ENCODE results near the gene RRAGD.
"Not testable (repeated sequence)": the region's sequence is repeated elsewhere in the genome, so short reads cannot be mapped to it uniquely, and the experiment has no call there.

Gene RRAGD

DNA sequence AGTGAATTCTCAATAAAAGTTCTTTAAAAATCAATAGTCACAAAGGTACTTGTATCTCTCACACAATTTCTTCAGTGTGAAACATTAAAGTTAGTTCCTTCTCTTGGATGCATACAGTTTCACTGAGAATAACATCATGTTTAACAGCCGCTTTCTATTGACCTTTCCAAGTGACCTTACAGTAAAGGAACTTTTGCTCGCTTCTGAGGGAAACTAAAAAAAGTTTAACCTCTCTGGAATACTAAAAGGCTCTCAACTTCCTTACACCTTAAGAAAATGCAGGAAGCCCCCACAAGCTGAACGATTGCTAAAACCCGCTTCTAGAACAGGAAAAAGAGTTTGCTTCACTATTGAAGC, 1.3 kb downstream of the RRAGD start:
- no peak for DNase-seq (ENCODE audit: insufficient read length)
- TF ChIP-seq POLR2AphosphoS5 (IDR thresholded peaks at IDR 0.05; ENCODE audit: low read depth, low read length) (no peak), POLR2A (IDR thresholded peaks at IDR 0.05; ENCODE audit: low read depth, low read length) (no peak), TAF1 (IDR thresholded peaks at IDR 0.05; ENCODE audit: borderline replicate concordance, low read depth, low read length) (no peak)
- no peak for FAIRE-seq

DNA sequence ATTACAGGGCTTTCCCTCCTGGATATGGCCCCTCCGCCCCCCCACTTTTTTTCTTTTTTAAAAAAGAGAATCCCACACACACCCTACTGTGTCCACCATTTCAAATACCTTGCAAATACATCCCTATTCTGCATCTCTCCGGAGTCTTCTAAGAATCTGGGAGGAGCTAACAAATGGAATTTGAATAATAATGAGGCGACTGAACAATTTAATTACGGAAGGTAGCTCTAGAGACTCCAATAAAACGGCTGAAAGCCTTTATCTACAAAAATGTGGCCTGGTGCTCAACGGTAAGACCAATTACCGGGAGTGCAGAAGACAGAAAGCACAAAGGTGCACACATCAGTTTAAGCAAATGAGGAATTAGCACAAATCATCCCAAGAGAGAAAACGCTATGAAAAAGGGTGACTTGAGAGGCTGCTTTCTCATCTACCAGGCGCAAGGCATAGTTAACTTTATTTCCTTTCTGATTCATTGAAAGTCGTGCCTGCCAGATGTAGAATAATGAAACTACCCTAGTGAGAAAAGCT, 1.8 kb downstream of the RRAGD start:
- no peak for TF ChIP-seq POLR2AphosphoS5 (IDR thresholded peaks at IDR 0.05; ENCODE audit: low read depth, low read length)
- TF ChIP-seq POLR2A (IDR thresholded peaks at IDR 0.05; ENCODE audit: low read depth, low read length) = no peak
- no peak for TF ChIP-seq TAF1 (IDR thresholded peaks at IDR 0.05; ENCODE audit: borderline replicate concordance, low read depth, low read length)
- DNase-seq (ENCODE audit: insufficient read length) (no peak), FAIRE-seq (peak; percentile 50)

DNA sequence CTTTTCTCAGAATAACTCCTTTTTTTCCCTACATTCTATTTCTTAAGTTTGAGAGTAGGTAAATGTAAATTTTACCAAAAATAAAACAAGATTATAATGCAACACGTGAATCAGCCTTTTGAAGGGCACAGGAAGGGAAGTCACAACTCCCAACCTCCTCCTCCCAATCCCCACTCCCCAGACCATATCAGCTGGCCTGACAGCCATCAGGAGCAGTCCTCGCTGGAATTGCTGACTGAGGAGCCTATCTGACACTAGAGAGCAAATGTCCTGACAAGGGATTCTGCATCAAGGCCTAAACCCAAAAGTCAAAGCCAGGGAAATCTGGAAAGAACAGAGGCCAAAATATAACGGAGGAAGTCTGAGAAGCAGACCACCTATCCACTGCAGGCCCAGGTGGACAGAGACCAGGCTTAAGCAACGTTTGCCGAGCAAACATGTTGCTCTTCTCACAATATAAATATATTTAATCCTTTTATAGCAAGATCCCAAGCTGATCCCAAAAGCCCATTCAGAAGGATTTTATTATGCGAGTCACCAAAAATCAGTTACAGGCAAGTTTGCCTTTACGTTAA, 2.5 kb downstream of the RRAGD start:
- TF ChIP-seq TAF1 (IDR thresholded peaks at IDR 0.05; ENCODE audit: borderline replicate concordance, low read depth, low read length) = no peak
- TF ChIP-seq POLR2A (IDR thresholded peaks at IDR 0.05; ENCODE audit: low read depth, low read length) = no peak
- TF ChIP-seq POLR2AphosphoS5 (IDR thresholded peaks at IDR 0.05; ENCODE audit: low read depth, low read length) = no peak
- FAIRE-seq (peak; percentile 42), DNase-seq (ENCODE audit: insufficient read length) (no peak)

DNA sequence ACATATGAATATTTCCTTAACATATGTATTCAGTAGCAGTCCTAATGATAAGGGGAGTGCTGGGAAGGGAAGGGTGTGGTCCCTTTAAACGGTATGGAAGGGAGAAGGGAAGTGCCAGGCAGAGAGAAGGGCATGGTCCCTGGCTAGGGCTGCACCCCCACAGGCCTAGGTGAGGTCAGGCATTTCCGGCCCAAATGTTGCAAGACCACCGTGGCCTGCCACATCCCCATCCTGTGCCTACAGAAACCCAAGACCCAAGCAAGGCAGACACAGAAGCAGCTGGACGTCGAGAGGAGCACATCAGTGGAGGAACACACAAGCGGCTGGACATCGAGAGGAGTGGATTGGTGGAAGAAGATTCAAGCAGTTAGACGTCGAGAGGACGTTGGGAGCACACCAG, 5.9 kb downstream of the RRAGD start:
- TF ChIP-seq POLR2AphosphoS5 (IDR thresholded peaks at IDR 0.05; ENCODE audit: low read depth, low read length) = no peak
- TF ChIP-seq POLR2A (IDR thresholded peaks at IDR 0.05; ENCODE audit: low read depth, low read length) = no peak
- no peak for TF ChIP-seq TAF1 (IDR thresholded peaks at IDR 0.05; ENCODE audit: borderline replicate concordance, low read depth, low read length)
- peak; percentile 33 for FAIRE-seq
- no peak for DNase-seq (ENCODE audit: insufficient read length)

DNA sequence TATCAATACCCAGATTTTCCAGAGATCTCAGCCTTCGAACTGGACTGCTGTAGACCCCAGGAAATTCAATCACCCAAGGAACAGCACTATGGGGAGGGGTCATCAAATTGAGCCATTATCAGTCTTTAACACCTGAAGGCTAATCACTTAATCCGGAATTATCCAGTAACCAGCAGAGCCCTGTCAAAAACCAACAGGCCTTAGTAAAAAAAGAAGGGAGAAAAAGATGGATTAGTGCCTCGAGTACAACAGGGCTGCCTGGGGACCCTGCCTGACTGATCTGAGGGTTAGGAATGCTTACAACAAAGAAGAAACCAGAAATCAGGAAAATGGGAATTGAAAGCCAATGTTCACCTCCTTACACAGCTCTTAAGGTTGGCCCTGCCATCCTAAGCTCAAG, 7.6 kb downstream of the RRAGD start:
- TF ChIP-seq POLR2A (IDR thresholded peaks at IDR 0.05; ENCODE audit: low read depth, low read length) (no peak), TAF1 (IDR thresholded peaks at IDR 0.05; ENCODE audit: borderline replicate concordance, low read depth, low read length) (no peak), POLR2AphosphoS5 (IDR thresholded peaks at IDR 0.05; ENCODE audit: low read depth, low read length) (no peak)
- FAIRE-seq = no peak
- DNase-seq (ENCODE audit: insufficient read length) = no peak

DNA sequence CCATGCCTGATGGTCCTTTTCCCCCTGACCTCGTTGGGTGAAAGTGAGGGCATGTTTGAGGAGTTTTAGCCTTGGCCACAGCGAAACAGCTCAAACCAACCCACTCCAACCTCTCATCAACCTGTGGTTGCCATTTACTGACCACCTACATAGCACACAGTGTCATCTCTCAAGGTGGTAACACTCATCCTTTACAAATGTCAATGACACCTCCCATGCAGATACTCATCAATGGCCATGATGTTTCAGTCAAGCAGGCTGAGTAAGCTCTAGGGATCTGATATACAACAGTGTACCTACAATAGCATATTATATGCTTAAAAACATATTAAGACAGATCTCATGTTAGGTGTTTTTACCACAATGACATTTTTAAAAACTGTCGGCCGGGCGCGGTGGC, 9.3 kb downstream of the RRAGD start:
- TF ChIP-seq TAF1 (IDR thresholded peaks at IDR 0.05; ENCODE audit: borderline replicate concordance, low read depth, low read length) (no peak), POLR2A (IDR thresholded peaks at IDR 0.05; ENCODE audit: low read depth, low read length) (no peak), POLR2AphosphoS5 (IDR thresholded peaks at IDR 0.05; ENCODE audit: low read depth, low read length) (no peak)
- no peak for FAIRE-seq
- DNase-seq (ENCODE audit: insufficient read length) = no peak

DNA sequence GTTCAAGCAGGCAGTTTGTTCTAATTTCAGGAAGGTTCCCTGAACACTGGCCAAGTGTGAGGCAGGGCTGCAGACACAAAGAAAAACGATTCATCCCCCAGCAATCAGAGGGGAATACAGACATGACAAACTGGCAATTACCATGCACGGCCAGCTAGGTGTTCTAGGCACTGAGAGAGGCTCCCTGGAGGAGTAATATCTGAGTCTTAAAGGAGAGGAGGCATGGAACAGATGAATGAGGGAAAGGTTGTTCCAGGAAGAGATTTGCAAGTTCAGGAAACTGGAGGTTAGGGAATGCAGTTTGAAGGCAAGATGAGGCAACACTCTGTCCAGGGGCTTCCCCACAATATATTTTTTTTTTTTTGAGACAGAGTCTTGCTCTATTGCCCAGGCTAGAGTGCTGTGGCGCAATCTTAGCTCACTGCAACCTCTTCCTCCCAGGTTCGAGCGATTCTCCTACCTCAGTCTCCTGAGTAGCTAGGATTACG, 11.1 kb downstream of the RRAGD start:
- DNase-seq (ENCODE audit: insufficient read length) (no peak), FAIRE-seq (no peak)
- TF ChIP-seq POLR2A (IDR thresholded peaks at IDR 0.05; ENCODE audit: low read depth, low read length) (no peak), POLR2AphosphoS5 (IDR thresholded peaks at IDR 0.05; ENCODE audit: low read depth, low read length) (no peak), TAF1 (IDR thresholded peaks at IDR 0.05; ENCODE audit: borderline replicate concordance, low read depth, low read length) (no peak)

DNA sequence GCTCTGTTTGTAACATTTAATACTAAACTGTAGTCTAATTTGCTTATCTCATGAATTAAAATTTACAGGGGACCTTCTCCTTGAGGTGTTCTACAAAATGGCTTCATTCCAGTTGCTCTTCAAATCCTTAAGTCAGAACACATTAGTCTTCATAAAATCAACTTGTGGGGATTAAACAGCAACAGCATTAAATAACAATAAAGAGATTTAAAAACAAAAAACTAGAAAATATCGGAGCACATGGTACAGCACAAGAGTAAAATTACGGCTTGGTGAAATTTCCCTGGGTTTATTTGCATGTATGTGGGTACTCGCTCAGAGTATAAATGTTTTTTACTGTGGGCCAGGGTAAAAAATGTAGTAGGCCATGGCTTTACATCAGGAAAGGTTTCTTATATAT, 12.0 kb downstream of the RRAGD start:
- DNase-seq (ENCODE audit: insufficient read length) = no peak
- TF ChIP-seq POLR2A (IDR thresholded peaks at IDR 0.05; ENCODE audit: low read depth, low read length) (no peak), TAF1 (IDR thresholded peaks at IDR 0.05; ENCODE audit: borderline replicate concordance, low read depth, low read length) (no peak), POLR2AphosphoS5 (IDR thresholded peaks at IDR 0.05; ENCODE audit: low read depth, low read length) (no peak)
- no peak for FAIRE-seq

DNA sequence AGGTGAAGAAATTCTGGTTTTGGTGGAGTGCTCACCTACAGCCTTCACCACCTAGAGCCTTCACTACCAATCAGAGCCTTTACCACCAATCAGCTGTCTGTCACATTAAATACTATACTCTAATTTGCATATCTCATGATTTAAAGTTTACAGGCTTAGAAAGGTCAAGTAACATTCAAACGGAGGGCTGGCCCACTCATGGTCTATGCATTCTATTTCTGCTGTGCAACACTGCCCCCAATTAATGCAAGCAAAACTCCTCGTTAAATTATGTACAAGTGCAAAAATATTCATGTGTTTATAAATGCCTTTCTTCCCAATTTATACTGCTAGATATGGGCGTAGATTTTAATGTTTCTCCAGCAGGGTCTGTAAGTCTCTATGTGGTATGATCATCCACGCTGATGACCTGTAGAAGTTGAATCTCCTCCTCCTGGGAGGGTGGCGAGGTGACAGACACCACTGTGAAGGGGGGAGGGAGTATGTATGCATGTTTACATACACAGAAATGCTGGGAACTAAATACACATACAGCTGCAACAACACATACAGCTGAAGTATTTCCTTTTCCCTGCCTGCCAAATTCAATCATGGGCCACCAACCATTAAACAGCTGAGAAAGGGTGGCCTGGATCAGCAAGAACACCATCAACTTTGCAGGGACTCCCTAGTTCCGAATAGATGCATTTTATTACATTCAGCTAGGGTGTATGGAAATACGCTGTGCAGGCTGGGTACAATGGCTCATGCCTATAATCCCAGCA, 13.1 kb downstream of the RRAGD start:
- FAIRE-seq (peak; percentile 17), DNase-seq (ENCODE audit: insufficient read length) (no peak)
- TF ChIP-seq POLR2AphosphoS5 (IDR thresholded peaks at IDR 0.05; ENCODE audit: low read depth, low read length) (no peak), TAF1 (IDR thresholded peaks at IDR 0.05; ENCODE audit: borderline replicate concordance, low read depth, low read length) (no peak), POLR2A (IDR thresholded peaks at IDR 0.05; ENCODE audit: low read depth, low read length) (no peak)

DNA sequence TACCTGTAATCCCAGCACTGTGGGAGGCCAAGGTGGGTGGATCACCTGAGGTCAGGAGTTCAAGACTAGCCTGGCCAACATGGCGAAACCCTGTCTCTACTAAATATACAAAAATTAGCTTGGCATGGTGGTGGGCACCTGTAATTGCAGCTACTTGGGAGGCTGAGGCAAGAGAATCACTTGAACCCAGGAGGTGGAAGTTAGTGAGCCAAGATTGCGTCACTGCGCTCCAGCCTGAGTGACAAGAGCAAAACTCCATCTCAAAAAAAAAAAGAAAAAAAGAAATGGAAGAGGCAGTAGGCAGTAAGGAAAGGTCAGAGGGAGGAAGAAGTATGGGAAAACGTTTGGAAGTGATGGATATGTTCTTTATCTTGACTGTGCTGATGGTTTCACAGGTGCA, 14.2 kb downstream of the RRAGD start:
- DNase-seq (ENCODE audit: insufficient read length); FAIRE-seq: not testable (repeated sequence)

DNA sequence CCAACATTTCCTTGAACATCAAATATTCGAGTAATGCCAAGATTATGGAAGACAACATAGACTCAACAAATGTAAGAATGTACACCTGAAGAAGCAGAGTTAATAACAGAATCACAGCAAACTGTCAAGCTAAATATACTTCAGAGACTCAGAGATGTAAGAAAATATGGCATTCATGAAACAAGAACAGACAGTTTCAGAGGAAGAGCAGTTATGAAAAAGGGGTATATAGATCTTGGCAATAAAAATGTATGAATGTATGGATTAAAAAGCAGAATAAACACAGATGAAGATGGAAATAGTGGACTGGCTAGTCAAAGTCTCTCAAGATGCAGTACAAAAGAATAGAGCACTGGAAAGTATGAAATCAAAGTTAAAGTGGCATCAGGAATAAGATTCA, 18.4 kb downstream of the RRAGD start:
- no peak for DNase-seq (ENCODE audit: insufficient read length)
- peak; percentile 70 for FAIRE-seq
- TF ChIP-seq TAF1 (IDR thresholded peaks at IDR 0.05; ENCODE audit: borderline replicate concordance, low read depth, low read length) (no peak), POLR2A (IDR thresholded peaks at IDR 0.05; ENCODE audit: low read depth, low read length) (no peak), POLR2AphosphoS5 (IDR thresholded peaks at IDR 0.05; ENCODE audit: low read depth, low read length) (no peak)

DNA sequence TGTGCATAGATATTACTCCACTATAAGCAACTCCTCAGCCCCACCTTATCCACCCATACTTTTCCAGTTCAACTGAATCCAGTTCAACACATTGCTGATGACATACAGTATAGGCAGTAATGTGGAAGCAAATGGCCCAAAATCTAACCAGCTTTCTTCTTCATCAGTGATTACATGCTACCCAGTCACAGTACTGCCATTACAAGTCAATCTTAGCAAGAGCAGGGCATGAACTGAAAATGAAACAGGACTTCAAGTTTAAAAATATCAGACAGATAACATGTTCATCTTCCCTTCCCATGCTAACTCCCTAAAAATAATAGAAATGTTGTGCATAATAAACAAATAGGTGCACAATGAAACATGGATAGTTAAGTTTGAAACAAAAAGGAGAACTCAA, 19.2 kb downstream of the RRAGD start:
- peak; percentile 58 for FAIRE-seq
- no peak for DNase-seq (ENCODE audit: insufficient read length)
- no peak for TF ChIP-seq POLR2AphosphoS5 (IDR thresholded peaks at IDR 0.05; ENCODE audit: low read depth, low read length)
- TF ChIP-seq POLR2A (IDR thresholded peaks at IDR 0.05; ENCODE audit: low read depth, low read length) = no peak
- no peak for TF ChIP-seq TAF1 (IDR thresholded peaks at IDR 0.05; ENCODE audit: borderline replicate concordance, low read depth, low read length)

All from GM12892 (cell line).